Omental fat pad (tissue), 4 donors: ENCODE data around the gene PDIA4. TPM values are rescaled to one million over a fixed set of nuclear protein-coding genes. Genes with fewer than 3 reads are reported as not detected.

ENCODE experiments used
- ATAC-seq: fragments of 150-250 bp; one replicate; pipeline ENCODE4 v1.9.1; 2016; ENCODE audit warnings: mild to moderate bottlenecking, moderate library complexity; ENCODE audit not compliant: low FRiP score
- DNase-seq: peaks from one replicate; pipeline ENCODE4 v3.0.0-alpha.2; 2019; ENCODE audit warnings: low spot score
- CTCF ChIP-seq, 3 donors: fragments of 450-650 bp; IDR thresholded peaks; one replicate each; pipeline ENCODE4 v1.5.1; 2016 to 2017; ENCODE audit warnings: antibody characterized with exemption in 3 of 3, mild to moderate bottlenecking in 3 of 3, moderate library complexity in 2 of 3
- total RNA-seq, 4 donors: library from RNA; depleted of rRNA; stranded (reverse); fragments of >200 nt; gene quantifications; one replicate each; pipeline ENCODE4 v1.1.0, GENCODE V29; 2016

Gene PDIA4
- total RNA-seq, 4 donors from 2014 or later, result 57.1 to 114 (median 74.0) TPM

- ATAC-seq (no peak), DNase-seq (no peak)
- peak in 1 of 3 donors; percentile 20 for TF ChIP-seq CTCF (IDR thresholded peaks at IDR 0.05)
Observed at GRCh38 chr7:148967032-148967372, 61.3 kb downstream of the PDIA4 start.

GRCh38 chr7:148964483-148965267 is 63.6 kb downstream of the PDIA4 start:
- ATAC-seq, result no peak
- TF ChIP-seq CTCF (IDR thresholded peaks at IDR 0.05), result no peak
- DNase-seq, result no peak

GRCh38 chr7:148963583-148964482 is 64.5 kb downstream of the PDIA4 start:
- ATAC-seq (no peak), DNase-seq (no peak)
- TF ChIP-seq CTCF (IDR thresholded peaks at IDR 0.05), result no peak

GRCh38 chr7:148962823-148963582 is 65.3 kb downstream of the PDIA4 start:
- DNase-seq (no peak), ATAC-seq (peak; percentile 52)
- TF ChIP-seq CTCF (IDR thresholded peaks at IDR 0.05), result no peak

GRCh38 chr7:148962440-148962822 is 65.9 kb downstream of the PDIA4 start:
- ATAC-seq (no peak), DNase-seq (no peak)
- TF ChIP-seq CTCF (IDR thresholded peaks at IDR 0.05), result no peak

GRCh38 chr7:148959726-148960125 is 68.6 kb downstream of the PDIA4 start:
- no peak for TF ChIP-seq CTCF (IDR thresholded peaks at IDR 0.05)
- DNase-seq, result no peak
- ATAC-seq, result no peak
